Activated T-helper 17 cell treated with anti-CD3 and anti-CD28 coated beads, Interleukin-2, amount 50 U/mL, for 72 hours (primary cell): Measurements from ENCODE around the gene NFXL1. TPM values are rescaled to one million over a fixed set of nuclear protein-coding genes. Genes with fewer than 3 reads are reported as not detected.
"Not testable (repeated sequence)": the region's sequence is repeated elsewhere in the genome, so short reads cannot be mapped to it uniquely, and the experiment has no call there.

ENCODE experiments used
- ATAC-seq: fragments of 150-1000 bp; cut with Tn5 transposase; replicated peaks from 2 replicates; pipeline ENCODE4 v1.10.0; 2021; ENCODE audit warnings: mild to moderate bottlenecking, moderate library complexity
- H3K27ac Mint-ChIP-seq: one replicate; pipeline ENCODE4 v1.8.0; 2022; ENCODE audit warnings: mixed read lengths
- H3K27me3 Mint-ChIP-seq: one replicate; pipeline ENCODE4 v1.8.0; 2022; ENCODE audit warnings: mixed read lengths
- H3K36me3 Mint-ChIP-seq: one replicate; pipeline ENCODE4 v1.8.0; 2022; ENCODE audit warnings: low read depth, mild to moderate bottlenecking, mixed read lengths
- H3K4me1 Mint-ChIP-seq: one replicate; pipeline ENCODE4 v1.8.0; 2022; ENCODE audit warnings: mixed read lengths
- H3K4me3 Mint-ChIP-seq: one replicate; pipeline ENCODE4 v1.8.0; 2022; ENCODE audit warnings: mild to moderate bottlenecking, mixed read lengths
- H3K9me3 Mint-ChIP-seq: one replicate; pipeline ENCODE4 v1.8.0; 2022; ENCODE audit warnings: mixed read lengths
- total RNA-seq, 2 donors: library from RNA; stranded (reverse); gene quantifications; one replicate each; pipeline ENCODE4 v1.2.3, GENCODE V29; 2022

The NFXL1 gene
- total RNA-seq, 2 donors from 2014 or later, result 10.9 to 12.4 TPM

- H3K4me3 Mint-ChIP-seq, ATAC-seq, H3K9me3 Mint-ChIP-seq, H3K27me3 Mint-ChIP-seq, H3K27ac Mint-ChIP-seq: not testable (repeated sequence)
- Mint-ChIP-seq H3K36me3 (peaks cover 17% of the 10 kb centered on the region), H3K4me1 (peaks cover 15% of the 10 kb centered on the region)
These were observed 2.8 kb upstream of the NFXL1 start for GRCh38 chr4:47917163-47917562.

- no peak overlapping the region for H3K27ac Mint-ChIP-seq
- peaks cover 15% of the 10 kb centered on the region for H3K4me1 Mint-ChIP-seq
- H3K27me3 Mint-ChIP-seq, result no peaks in the 10 kb centered on the region
- H3K9me3 Mint-ChIP-seq, result peaks cover 5% of the 10 kb centered on the region
- peak overlapping the region; percentile 88 for H3K4me3 Mint-ChIP-seq
- peaks cover 35% of the 10 kb centered on the region for H3K36me3 Mint-ChIP-seq
- ATAC-seq, result no peak
These were observed 995 bp upstream of the NFXL1 start for GRCh38 chr4:47915378-47915777.

GRCh38 chr4:47914926-47915237 is 499 bp upstream of the NFXL1 start:
- H3K36me3 Mint-ChIP-seq, result peaks cover 40% of the 10 kb centered on the region
- H3K27me3 Mint-ChIP-seq, result no peaks in the 10 kb centered on the region
- peaks cover 15% of the 10 kb centered on the region for H3K4me1 Mint-ChIP-seq
- peak overlapping the region; percentile 82 for H3K27ac Mint-ChIP-seq
- peak overlapping the region; percentile 88 for H3K4me3 Mint-ChIP-seq
- peak; percentile 26 for ATAC-seq
- H3K9me3 Mint-ChIP-seq, result peaks cover 5% of the 10 kb centered on the region

- peak overlapping the region; percentile 82 for H3K27ac Mint-ChIP-seq
- H3K4me3 Mint-ChIP-seq, result peak overlapping the region; percentile 88
- peaks cover 4% of the 10 kb centered on the region for H3K9me3 Mint-ChIP-seq
- peak; percentile 37 for ATAC-seq
- H3K27me3 Mint-ChIP-seq, result no peaks in the 10 kb centered on the region
- H3K4me1 Mint-ChIP-seq, result peaks cover 19% of the 10 kb centered on the region
- peaks cover 47% of the 10 kb centered on the region for H3K36me3 Mint-ChIP-seq
These were observed 543 bp downstream of the NFXL1 start for GRCh38 chr4:47913861-47914219.

- Mint-ChIP-seq H3K36me3 (peaks cover 52% of the 10 kb centered on the region), H3K27ac (peak overlapping the region; percentile 82), H3K9me3 (no peaks in the 10 kb centered on the region)
These were observed 1.1 kb downstream of the NFXL1 start for GRCh38 chr4:47913330-47913729.

GRCh38 chr4:47907089-47907646 is 7.2 kb downstream of the NFXL1 start:
- Mint-ChIP-seq H3K36me3 (peaks cover 87% of the 10 kb centered on the region), H3K9me3 (no peaks in the 10 kb centered on the region), H3K27me3 (no peaks in the 10 kb centered on the region), H3K4me3 (no peak overlapping the region), H3K27ac (no peak overlapping the region), H3K4me1 (peaks cover 3% of the 10 kb centered on the region)
- ATAC-seq, result no peak

More at GRCh38 chr4:47913330-47913729, 1.1 kb downstream of the NFXL1 start:
- ATAC-seq, result no peak
- peak overlapping the region; percentile 88 for H3K4me3 Mint-ChIP-seq
- H3K27me3 Mint-ChIP-seq, result no peaks in the 10 kb centered on the region
- peaks cover 19% of the 10 kb centered on the region for H3K4me1 Mint-ChIP-seq

- H3K4me1 Mint-ChIP-seq, result no peaks in the 10 kb centered on the region
- H3K27ac Mint-ChIP-seq, result no peak overlapping the region
- H3K4me3 Mint-ChIP-seq, result no peak overlapping the region
- ATAC-seq, result no peak
- no peaks in the 10 kb centered on the region for H3K9me3 Mint-ChIP-seq
- no peaks in the 10 kb centered on the region for H3K27me3 Mint-ChIP-seq
- H3K36me3 Mint-ChIP-seq, result peaks cover 93% of the 10 kb centered on the region
These were observed 14.7 kb downstream of the NFXL1 start for GRCh38 chr4:47899639-47900038.

GRCh38 chr4:47891928-47892327 is 22.5 kb downstream of the NFXL1 start:
- Mint-ChIP-seq H3K27me3 (no peaks in the 10 kb centered on the region), H3K27ac (no peak overlapping the region), H3K4me1 (peaks cover 6% of the 10 kb centered on the region), H3K36me3 (peaks cover 98% of the 10 kb centered on the region), H3K9me3 (no peaks in the 10 kb centered on the region), H3K4me3 (no peak overlapping the region)
- ATAC-seq, result peak; percentile 95

- Mint-ChIP-seq H3K9me3 (no peaks in the 10 kb centered on the region), H3K27ac (no peak overlapping the region), H3K36me3 (peaks cover 95% of the 10 kb centered on the region), H3K4me1 (no peaks in the 10 kb centered on the region), H3K4me3 (no peak overlapping the region), H3K27me3 (no peaks in the 10 kb centered on the region)
- ATAC-seq, result no peak
These were observed 32.2 kb downstream of the NFXL1 start for GRCh38 chr4:47882228-47882627.

- no peak overlapping the region for H3K27ac Mint-ChIP-seq
- H3K9me3 Mint-ChIP-seq, result no peaks in the 10 kb centered on the region
These were observed 34.9 kb downstream of the NFXL1 start for GRCh38 chr4:47879458-47879857.

GRCh38 chr4:47876784-47877546 is 37.4 kb downstream of the NFXL1 start:
- H3K27me3 Mint-ChIP-seq, result no peaks in the 10 kb centered on the region
- H3K27ac Mint-ChIP-seq, result no peak overlapping the region
- H3K4me1 Mint-ChIP-seq, result peaks cover 9% of the 10 kb centered on the region
- H3K36me3 Mint-ChIP-seq, result peaks cover 95% of the 10 kb centered on the region
- ATAC-seq, result no peak
- no peaks in the 10 kb centered on the region for H3K9me3 Mint-ChIP-seq
- no peak overlapping the region for H3K4me3 Mint-ChIP-seq

More at GRCh38 chr4:47879458-47879857, 34.9 kb downstream of the NFXL1 start:
- no peaks in the 10 kb centered on the region for H3K27me3 Mint-ChIP-seq
- ATAC-seq, result no peak
- H3K36me3 Mint-ChIP-seq, result peaks cover 95% of the 10 kb centered on the region
- H3K4me3 Mint-ChIP-seq, result no peak overlapping the region
- H3K4me1 Mint-ChIP-seq, result peaks cover 4% of the 10 kb centered on the region

- Mint-ChIP-seq H3K27ac (no peak overlapping the region), H3K4me3 (no peak overlapping the region), H3K27me3 (no peaks in the 10 kb centered on the region), H3K4me1 (peaks cover 9% of the 10 kb centered on the region), H3K9me3 (no peaks in the 10 kb centered on the region), H3K36me3 (peaks cover 90% of the 10 kb centered on the region)
- no peak for ATAC-seq
These were observed 38.1 kb downstream of the NFXL1 start for GRCh38 chr4:47876310-47876709.

- Mint-ChIP-seq H3K9me3 (no peaks in the 10 kb centered on the region), H3K4me1 (peaks cover 9% of the 10 kb centered on the region), H3K4me3 (peak overlapping the region; percentile 15), H3K27me3 (no peaks in the 10 kb centered on the region), H3K36me3 (peaks cover 88% of the 10 kb centered on the region), H3K27ac (peak overlapping the region; percentile 46)
- peak; percentile 97 for ATAC-seq
These were observed 40.4 kb downstream of the NFXL1 start for GRCh38 chr4:47873877-47874541.

- Mint-ChIP-seq H3K9me3 (no peaks in the 10 kb centered on the region), H3K36me3 (peaks cover 43% of the 10 kb centered on the region), H3K27ac (no peak overlapping the region), H3K27me3 (no peaks in the 10 kb centered on the region), H3K4me1 (no peaks in the 10 kb centered on the region), H3K4me3 (no peak overlapping the region)
- no peak for ATAC-seq
These were observed 50.9 kb downstream of the NFXL1 start for GRCh38 chr4:47863486-47863885.

GRCh38 chr4:47862297-47862696 is 52.1 kb downstream of the NFXL1 start:
- no peak overlapping the region for H3K27ac Mint-ChIP-seq
- no peaks in the 10 kb centered on the region for H3K27me3 Mint-ChIP-seq
- H3K4me1 Mint-ChIP-seq, result no peaks in the 10 kb centered on the region
- H3K36me3 Mint-ChIP-seq, result peaks cover 31% of the 10 kb centered on the region
- H3K4me3 Mint-ChIP-seq, result no peak overlapping the region
- H3K9me3 Mint-ChIP-seq, result no peaks in the 10 kb centered on the region
- no peak for ATAC-seq
